ENCODE results near the gene INPP5A.

DNA sequence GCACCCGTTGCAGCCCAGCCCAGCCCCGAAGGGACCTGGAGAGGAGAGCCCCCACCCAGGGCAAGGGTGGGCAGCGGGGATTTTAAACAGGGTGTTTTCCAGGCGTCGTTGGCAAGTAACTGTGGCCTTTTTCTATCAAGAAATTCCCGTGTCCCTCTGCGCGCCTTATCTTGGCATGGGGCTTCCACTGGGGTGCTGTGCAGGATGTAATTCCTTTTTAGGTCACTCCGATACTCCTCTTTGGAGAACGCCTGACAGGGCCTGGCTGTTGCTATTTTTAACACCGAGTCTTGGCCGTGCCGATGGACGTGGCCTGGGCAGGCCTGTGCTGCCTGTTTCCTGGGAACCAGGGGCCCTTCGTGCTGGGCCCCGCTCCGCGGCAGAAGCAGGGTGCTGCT, 93.8 kb downstream of the INPP5A start:
- TF ChIP-seq, protein P1, sequence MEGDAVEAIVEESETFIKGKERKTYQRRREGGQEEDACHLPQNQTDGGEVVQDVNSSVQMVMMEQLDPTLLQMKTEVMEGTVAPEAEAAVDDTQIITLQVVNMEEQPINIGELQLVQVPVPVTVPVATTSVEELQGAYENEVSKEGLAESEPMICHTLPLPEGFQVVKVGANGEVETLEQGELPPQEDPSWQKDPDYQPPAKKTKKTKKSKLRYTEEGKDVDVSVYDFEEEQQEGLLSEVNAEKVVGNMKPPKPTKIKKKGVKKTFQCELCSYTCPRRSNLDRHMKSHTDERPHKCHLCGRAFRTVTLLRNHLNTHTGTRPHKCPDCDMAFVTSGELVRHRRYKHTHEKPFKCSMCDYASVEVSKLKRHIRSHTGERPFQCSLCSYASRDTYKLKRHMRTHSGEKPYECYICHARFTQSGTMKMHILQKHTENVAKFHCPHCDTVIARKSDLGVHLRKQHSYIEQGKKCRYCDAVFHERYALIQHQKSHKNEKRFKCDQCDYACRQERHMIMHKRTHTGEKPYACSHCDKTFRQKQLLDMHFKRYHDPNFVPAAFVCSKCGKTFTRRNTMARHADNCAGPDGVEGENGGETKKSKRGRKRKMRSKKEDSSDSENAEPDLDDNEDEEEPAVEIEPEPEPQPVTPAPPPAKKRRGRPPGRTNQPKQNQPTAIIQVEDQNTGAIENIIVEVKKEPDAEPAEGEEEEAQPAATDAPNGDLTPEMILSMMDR (IDR thresholded peaks at IDR 0.05): no peak
- no peak for TF ChIP-seq POLR2A (IDR thresholded peaks at IDR 0.05)
